Cardiac muscle cell (in vitro differentiated cells and primary cell): ENCODE data around the gene INTS12. TPM values are rescaled to one million over a fixed set of nuclear protein-coding genes. Genes with fewer than 3 reads are reported as not detected.
A peak's percentile ranks its signal among the peaks of the same experiment; 100 is the strongest.
"Not testable (repeated sequence)": the region's sequence is repeated elsewhere in the genome, so short reads cannot be mapped to it uniquely, and the experiment has no call there.

Experiments used
- DNase-seq, 2 donors: peaks; one replicate each; pipeline versions ENCODE4 v3.0.0 to v3.0.0-alpha.2; 2010 to 2017; ENCODE audit warnings: low read depth in 1 of 2, low spot score in 1 of 2
- H3K27ac ChIP-seq: fragments of 200-600 bp; sonication (generic); 2 replicates; pipeline ENCODE4 v1.5.1; 2016
- H3K27me3 ChIP-seq: fragments of 200-600 bp; sonication (generic); 2 replicates; pipeline ENCODE4 v1.6.0; 2016; ENCODE audit warnings: control low read depth
- H3K36me3 ChIP-seq: fragments of 200-600 bp; sonication (generic); 2 replicates; pipeline ENCODE4 v1.5.1; 2016; ENCODE audit warnings: control low read depth
- H3K4me1 ChIP-seq: fragments of 200-600 bp; sonication (generic); 2 replicates; pipeline ENCODE4 v1.8.1; 2017; ENCODE audit warnings: low read depth, mild to moderate bottlenecking, mixed run types
- H3K4me3 ChIP-seq: fragments of 200-600 bp; sonication (generic); 2 replicates; pipeline ENCODE4 v1.5.1; 2016; ENCODE audit warnings: mild to moderate bottlenecking
- H3K9me3 ChIP-seq: fragments of 200-600 bp; sonication (generic); 2 replicates; pipeline ENCODE4 v1.5.1; 2017; ENCODE audit warnings: low read depth, mild to moderate bottlenecking, control low read depth
- CTCF ChIP-seq: IDR thresholded peaks from 2 replicates; pipeline ENCODE4 v1.5.1; 2012; ENCODE audit warnings: low read depth, mild to moderate bottlenecking, low read length
- polyA plus RNA-seq: library from polyadenylated mRNA; unstranded; fragments of >200 nt; fragmentation: Nextera tagmentation; extraction: Ambion mirVana; gene quantifications from 2 replicates; pipeline ENCODE4 v1.2.1, GENCODE V29; 2016
- total RNA-seq: library from RNA; depleted of rRNA; stranded (reverse); fragments of >200 nt; gene quantifications from 2 replicates; pipeline ENCODE4 v1.2.3, GENCODE V29; 2016

Gene INTS12
- total and polyA plus RNA-seq, 2 experiments from 2014 or later, result 21.8 to 34.8 TPM

- H3K9me3 ChIP-seq, result no peaks in the 10 kb centered on the region
- no peak for TF ChIP-seq CTCF
These were observed 33.1 kb upstream of the INTS12 start for GRCh38 chr4:105741548-105741947.

GRCh38 chr4:105735217-105735616 lies 26.7 kb upstream of the INTS12 start:
- not testable (repeated sequence) for H3K4me1 ChIP-seq, H3K36me3 ChIP-seq, H3K4me3 ChIP-seq, H3K9me3 ChIP-seq, H3K27ac ChIP-seq, H3K27me3 ChIP-seq, DNase-seq

More at GRCh38 chr4:105741548-105741947, 33.1 kb upstream of the INTS12 start:
- Histone ChIP-seq H3K4me1 (no peaks in the 10 kb centered on the region), H3K27ac (no peak overlapping the region), H3K36me3 (no peaks in the 10 kb centered on the region), H3K27me3 (no peaks in the 10 kb centered on the region), H3K4me3 (no peak overlapping the region)
- peak in 1 of 2 donors; percentile 3 for DNase-seq

- H3K4me1 ChIP-seq, H3K9me3 ChIP-seq, H3K36me3 ChIP-seq, H3K4me3 ChIP-seq, DNase-seq, H3K27me3 ChIP-seq, H3K27ac ChIP-seq: not testable (repeated sequence)
These were observed 21.4 kb upstream of the INTS12 start for GRCh38 chr4:105729895-105730294.

GRCh38 chr4:105725623-105726022 lies 17.1 kb upstream of the INTS12 start:
- Histone ChIP-seq H3K4me3 (no peak overlapping the region), H3K27me3 (no peaks in the 10 kb centered on the region), H3K4me1 (no peaks in the 10 kb centered on the region), H3K27ac (no peak overlapping the region), H3K36me3 (peaks cover 7% of the 10 kb centered on the region), H3K9me3 (no peaks in the 10 kb centered on the region)
- TF ChIP-seq CTCF, result no peak
- no peak for DNase-seq

DNA sequence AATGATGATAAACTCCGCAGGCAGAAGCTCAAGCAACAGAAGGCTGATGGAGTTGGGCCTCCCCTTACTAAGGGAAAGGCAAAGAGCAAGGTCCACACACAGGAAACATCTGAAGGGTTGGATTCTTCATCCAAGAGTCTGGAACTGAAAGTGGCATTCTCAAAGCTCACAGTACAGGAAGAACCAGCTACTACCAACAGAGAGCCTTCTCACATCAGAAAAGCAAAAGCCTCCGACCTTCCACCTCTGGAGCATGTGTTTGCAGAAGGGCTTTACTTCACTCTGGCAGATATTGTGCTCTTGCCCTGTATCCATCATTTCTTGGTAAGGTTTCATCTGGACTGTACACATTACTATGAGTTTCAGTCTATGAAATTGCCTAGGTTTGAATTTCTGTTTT lies 10.7 kb upstream of the INTS12 start:
- Histone ChIP-seq H3K27me3 (no peaks in the 10 kb centered on the region), H3K36me3 (peaks cover 4% of the 10 kb centered on the region), H3K9me3 (no peaks in the 10 kb centered on the region), H3K27ac (no peak overlapping the region), H3K4me3 (no peak overlapping the region), H3K4me1 (no peaks in the 10 kb centered on the region)
- no peak for TF ChIP-seq CTCF
- DNase-seq, result no peak

GRCh38 chr4:105715692-105716278 lies 7.3 kb upstream of the INTS12 start:
- Histone ChIP-seq H3K27ac (no peak overlapping the region), H3K36me3 (no peaks in the 10 kb centered on the region)
- peak; percentile 28 to 55 for DNase-seq

More at GRCh38 chr4:105715692-105716278, 7.3 kb upstream of the INTS12 start:
- Histone ChIP-seq H3K27me3 (no peaks in the 10 kb centered on the region), H3K4me3 (no peak overlapping the region), H3K9me3 (no peaks in the 10 kb centered on the region), H3K4me1 (no peaks in the 10 kb centered on the region)
- TF ChIP-seq CTCF, result peak; percentile 51
